Stimulated activated CD4-positive, alpha-beta T cell treated with anti-CD3 and anti-CD28 coated beads, Interleukin-2, amount 100 ng/mL, for 48 hours (primary cell): ENCODE measurements around the gene RASGRP3.
"Not testable (repeated sequence)": the region's sequence is repeated elsewhere in the genome, so short reads cannot be mapped to it uniquely, and the experiment has no call there.

ENCODE experiments used
- DNase-seq, 2 donors: peaks; one replicate each; pipeline ENCODE4 v3.0.0-alpha.2; 2020

RASGRP3 gene

DNA sequence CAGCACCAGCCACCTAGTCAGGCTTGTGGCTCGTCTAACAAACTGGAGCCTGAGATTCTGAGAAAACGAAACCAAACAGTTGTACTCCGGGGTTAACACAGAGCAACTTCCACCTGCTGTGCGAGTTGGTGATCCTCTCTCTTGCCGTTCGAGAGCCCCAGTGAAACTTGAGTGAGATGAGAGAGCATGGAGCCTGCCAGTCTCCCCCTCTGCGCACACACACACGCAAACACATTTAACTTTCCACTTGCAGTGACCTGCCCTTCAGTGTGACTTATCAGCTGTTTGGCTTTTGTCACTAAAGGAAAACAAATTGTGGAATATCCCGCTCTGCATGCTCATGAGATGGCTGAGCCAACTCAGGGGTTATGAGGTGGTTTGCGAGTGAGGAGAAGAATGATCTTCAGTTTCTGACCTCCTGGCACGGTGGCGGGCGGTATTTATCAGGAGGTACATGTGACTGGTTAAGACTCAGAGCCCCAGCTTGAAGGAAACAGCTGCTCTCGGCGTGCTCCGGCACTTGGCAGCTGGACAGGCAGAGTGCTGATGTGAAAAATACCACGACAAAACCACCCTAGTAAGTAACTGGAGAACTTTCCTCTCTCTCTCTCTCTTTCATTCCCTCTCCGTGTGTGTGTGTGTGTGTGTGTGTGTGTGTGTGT, at the start of gene RASGRP3:
RASGRP3 (plus strand) TSS at position 519 of the 662 bp plus-strand sequence. CDS start 38,488 bp downstream, outside the sequence.
- peak; percentile 38 to 47 for DNase-seq

- DNase-seq: no peak
Measured at GRCh38 chr2:33426666-33427231, 49.7 kb upstream of the RASGRP3 start.

GRCh38 chr2:33430077-33430476, 46.4 kb upstream of the RASGRP3 start:
- no peak for DNase-seq

- DNase-seq: no peak
Measured at GRCh38 chr2:33430856-33431255, 45.6 kb upstream of the RASGRP3 start.

DNA sequence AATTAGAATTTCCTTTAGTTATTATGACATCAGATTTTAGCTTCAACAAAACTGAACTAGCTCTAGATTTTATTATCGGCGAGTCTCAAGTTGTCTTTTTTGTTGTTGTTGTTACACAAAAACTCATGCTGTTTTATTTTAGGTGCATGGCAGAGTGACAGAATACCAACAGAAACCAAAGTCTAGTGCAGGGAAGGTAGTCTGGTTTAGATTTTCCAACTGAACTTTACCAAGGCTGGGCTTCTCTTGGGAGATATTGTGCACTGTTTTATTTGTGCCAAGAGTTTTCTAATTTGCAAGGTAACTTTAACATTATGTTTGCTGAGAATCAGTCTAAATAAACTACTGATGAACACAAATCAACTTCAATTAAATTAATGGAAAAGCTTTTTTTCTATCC, 43.6 kb upstream of the RASGRP3 start:
- DNase-seq: no peak

GRCh38 chr2:33433279-33434235, 42.9 kb upstream of the RASGRP3 start:
- no peak for DNase-seq

- DNase-seq: no peak
Measured at GRCh38 chr2:33435518-33435917, 40.9 kb upstream of the RASGRP3 start.

- no peak for DNase-seq
Measured at GRCh38 chr2:33436083-33436482, 40.4 kb upstream of the RASGRP3 start.

- no peak for DNase-seq
Measured at GRCh38 chr2:33437297-33437696, 39.2 kb upstream of the RASGRP3 start.

DNA sequence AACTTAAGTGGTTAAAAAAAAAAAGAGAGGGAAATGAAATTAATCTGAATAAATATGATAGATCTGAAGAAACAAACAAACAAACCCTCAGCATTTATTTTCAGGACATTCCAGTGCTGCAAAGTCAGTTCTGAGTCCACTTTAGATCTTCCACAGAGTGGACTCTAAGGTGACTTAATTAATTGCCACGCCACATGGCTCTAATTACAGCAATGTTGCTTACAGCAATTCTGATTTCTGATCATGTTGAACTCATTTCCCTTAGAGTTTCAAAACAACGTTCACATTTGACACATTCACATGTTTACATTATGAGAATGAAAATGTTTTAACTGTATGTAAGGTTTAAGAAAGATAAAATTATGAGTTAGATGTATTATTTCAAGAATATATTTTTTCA, 38.6 kb upstream of the RASGRP3 start:
- DNase-seq: no peak

DNA sequence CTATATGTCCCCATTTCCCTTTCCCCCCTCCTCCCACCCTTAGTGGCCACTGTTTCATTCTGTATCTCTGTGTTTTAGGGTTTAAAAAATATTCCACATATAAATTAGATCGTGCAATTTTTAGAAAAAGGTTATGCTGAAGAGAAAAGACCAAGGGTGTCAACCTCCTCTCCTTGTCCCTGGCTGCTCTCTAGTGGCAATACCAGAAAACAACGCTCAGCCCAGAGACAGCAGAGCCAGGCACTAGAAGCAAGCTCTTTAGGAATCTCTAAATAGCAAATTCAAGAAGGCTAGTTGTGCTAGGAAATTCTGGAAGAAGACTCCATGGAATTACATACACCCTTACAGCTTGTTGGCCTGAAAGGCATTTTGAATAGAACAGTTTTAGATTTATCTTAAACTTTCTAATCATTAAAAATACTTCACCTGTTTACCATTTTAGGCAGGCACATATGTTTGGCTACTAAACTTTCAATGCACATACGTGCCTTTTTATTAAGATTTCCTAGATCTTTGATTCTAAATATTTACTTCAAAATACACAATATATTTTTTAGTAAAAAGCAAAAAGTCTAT, 35.1 kb upstream of the RASGRP3 start:
- peak in 1 of 2 donors; percentile 43 for DNase-seq

- not testable (repeated sequence) for DNase-seq
Measured at GRCh38 chr2:33442052-33442451, 34.4 kb upstream of the RASGRP3 start.

DNA sequence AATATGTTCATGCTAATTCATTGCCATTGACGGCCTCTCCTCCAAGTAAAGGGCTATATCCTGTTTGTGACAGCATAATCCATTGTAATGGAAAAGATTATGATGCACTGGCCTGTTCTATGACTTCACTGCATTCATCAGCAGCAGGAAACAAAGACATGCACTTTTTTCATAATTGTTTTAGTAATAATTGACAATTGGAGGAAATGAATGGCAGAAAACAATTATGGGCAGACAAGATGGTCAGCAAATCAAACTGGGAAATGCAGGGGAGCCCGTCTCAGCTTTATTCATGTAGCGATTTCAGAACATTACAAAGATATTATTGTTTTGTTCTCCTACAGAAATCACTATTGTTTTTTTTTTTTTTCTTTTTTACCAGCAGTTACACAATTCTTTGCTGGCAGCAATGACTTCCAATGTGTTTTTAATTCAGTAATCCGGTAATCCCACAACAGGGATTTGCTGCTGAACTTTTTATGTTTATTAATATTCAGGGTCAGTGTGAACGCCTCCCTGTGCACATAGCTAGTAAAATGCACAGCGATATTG, 33.8 kb upstream of the RASGRP3 start:
- no peak for DNase-seq

DNA sequence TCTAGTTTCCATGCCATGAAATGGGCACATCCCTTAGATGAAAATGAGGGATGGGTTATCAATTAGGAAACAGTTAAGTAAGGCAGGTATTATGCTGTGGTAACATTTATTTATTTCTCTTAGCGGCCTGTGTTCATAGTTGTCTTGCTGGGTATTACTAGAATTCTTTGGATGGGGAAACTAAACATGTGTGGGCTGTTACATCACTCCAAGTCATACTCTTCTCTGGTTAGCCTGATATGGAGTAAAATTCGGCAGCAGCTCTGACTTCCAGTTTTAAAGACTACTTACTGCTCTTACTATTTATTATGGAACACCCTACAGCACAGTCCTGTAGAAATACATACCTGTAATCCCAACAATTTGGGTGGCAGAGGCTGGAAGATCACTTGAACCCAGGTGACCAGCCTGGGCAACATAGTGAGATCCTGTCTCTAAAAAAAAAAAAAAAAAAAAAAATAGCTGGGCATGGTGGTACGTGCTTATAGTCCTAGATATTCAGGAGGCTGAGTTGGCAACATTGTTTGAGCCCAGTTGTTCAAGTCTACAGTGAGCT, 33.1 kb upstream of the RASGRP3 start:
- DNase-seq: no peak

- DNase-seq: no peak
Measured at GRCh38 chr2:33444967-33445366, 31.5 kb upstream of the RASGRP3 start.

GRCh38 chr2:33448220-33448899, 28.1 kb upstream of the RASGRP3 start:
- no peak for DNase-seq

DNA sequence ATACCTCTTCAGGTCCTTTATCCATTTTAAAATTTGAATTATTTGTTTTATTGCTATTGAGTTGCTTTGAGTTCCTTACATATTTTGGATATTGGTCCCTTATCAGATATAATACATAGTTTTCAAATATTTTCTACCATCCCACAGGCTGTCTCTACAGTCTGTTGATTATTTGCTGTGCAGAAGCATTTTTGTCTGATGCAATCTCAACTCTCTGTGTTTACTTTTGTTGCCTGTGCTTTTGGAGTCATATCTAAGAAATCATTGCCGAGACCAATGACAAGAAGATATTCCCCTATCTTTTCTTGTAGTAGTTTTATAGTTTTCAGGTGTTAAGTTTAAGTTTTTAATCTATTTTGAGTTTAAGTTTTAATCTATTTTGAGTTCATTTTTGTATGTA, 25.2 kb upstream of the RASGRP3 start:
- DNase-seq: no peak

DNA sequence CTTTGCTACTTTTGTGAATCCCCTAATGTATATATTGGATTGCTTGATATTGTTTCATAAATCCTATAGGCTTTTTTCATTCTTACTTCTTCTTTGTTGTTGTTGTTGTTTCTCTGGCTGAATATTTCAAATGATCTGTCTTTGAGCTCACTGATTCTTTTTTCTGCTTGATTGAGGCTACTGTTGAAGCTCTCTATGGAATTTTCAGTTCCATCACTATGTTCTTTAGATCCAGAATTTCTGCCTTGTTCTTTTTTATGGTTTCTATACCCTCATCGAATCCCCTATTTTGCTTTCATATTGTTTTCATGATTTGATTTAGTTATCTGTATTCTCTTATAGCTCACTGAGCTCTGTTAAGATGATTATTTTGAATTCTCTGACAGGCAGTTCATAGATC, 24.6 kb upstream of the RASGRP3 start:
- no peak for DNase-seq

DNA sequence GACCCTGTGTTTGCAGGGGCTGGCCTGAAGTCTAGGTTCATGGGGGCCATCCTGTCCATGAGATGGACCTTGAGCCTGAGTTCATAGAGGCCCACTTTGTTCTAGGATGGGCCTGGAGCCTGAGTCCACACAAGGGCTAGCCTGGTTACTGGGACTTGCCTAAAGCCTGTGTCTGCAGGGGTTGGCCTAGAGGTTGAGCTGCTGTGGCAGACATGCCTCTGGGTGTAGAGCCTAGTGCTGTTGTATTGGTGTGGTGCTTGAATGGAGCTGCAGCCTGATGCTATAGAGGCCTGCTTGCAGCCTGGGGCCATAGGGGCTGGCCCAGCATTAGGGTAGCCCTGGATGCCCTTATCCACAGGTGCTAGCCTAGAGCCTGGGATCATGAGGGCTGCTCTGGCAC, 23.9 kb upstream of the RASGRP3 start:
- no peak for DNase-seq

DNA sequence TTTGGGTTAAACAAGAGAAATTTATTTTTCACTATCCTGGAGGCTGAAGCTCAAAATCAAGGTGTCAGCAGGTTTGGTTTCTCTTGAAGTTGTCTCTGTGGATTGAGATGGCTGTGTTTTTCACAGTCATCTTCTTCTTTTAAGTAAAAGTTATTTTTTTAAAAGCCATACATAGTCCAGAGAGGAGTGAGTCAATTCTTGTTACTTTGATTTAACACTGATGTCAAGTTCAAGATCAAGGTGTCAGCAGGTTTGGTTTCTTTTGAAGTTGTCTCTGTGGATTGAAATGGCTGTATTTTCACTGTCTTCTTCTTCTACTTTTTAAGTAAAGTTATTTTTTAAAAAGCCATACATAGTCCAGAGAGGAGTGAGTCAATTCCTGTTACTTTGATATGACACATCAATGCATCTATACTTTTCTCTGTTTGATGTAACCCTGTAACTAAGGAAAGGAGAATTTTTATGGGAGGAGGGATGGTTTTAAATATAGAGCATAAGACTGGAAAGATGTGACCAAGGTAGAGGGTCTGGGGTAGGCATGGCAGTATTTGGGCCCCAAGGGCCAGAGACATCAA, 22.5 kb upstream of the RASGRP3 start:
- no peak for DNase-seq

- DNase-seq: no peak
Measured at GRCh38 chr2:33457556-33458247, 18.7 kb upstream of the RASGRP3 start.
